HCT116 (cell line): Measurements from ENCODE around the gene SLCO6A1. TPM values are rescaled to one million over a fixed set of nuclear protein-coding genes. Genes with fewer than 3 reads are reported as not detected.

ENCODE experiments used
- ATAC-seq: fragments of 200-7000 bp; cut with Tn5 transposase; 2 replicates; pipeline ENCODE4 v1.9.1; 2020; ENCODE audit warnings: mild to moderate bottlenecking, moderate library complexity
- BruUV-seq: library from RNA; stranded (reverse); fragments of 400-500 nt; replicated peaks from 2 replicates; lab custom pipeline; 2021; lab: Mats Ljungman, UMichigan
- CTCF ChIA-PET: fragments of 300-600 bp; sonication (Branson Sonifier 250); formaldehyde crosslinking; loops from one replicate; lab custom pipeline; 2021; ENCODE audit warnings: antibody characterized with exemption; lab: Charles Lee
- POLR2A ChIA-PET: fragments of 300-600, 350-600 bp; sonication (Branson Sonifier 250); formaldehyde crosslinking; loops from one replicate; lab custom pipeline; 2021; ENCODE audit warnings: antibody characterized with exemption; lab: Charles Lee
- RAD21 ChIA-PET, 2 experiments: fragments of 300-600 bp; sonication (Branson Sonifier 250); formaldehyde crosslinking; loops; one replicate each; lab custom pipeline; 2023; ENCODE audit warnings: low total read pairs in 2 of 2; ENCODE audit not compliant: uncharacterized antibody in 2 of 2, unreplicated experiment in 2 of 2, low non-redundant PET in 1 of 2; lab: Charles Lee
- DNase-seq: peaks from one replicate; pipeline ENCODE4 v3.0.0-alpha.2; 2010; ENCODE audit warnings: low read depth, low spot score
- H2AFZ ChIP-seq: fragments of 200-600 bp; shearing (Covaris generic), sonication (generic); 2 replicates; pipeline ENCODE4 v1.6.1; 2017; ENCODE audit warnings: low read depth, mixed run types, mixed read lengths, antibody characterized with exemption, low read length; ENCODE audit not compliant: poor library complexity, severe bottlenecking
- H3K27ac ChIP-seq: 2 replicates; pipeline ENCODE4 v1.5.1; 2012; ENCODE audit warnings: low read depth, low read length
- H3K27me3 ChIP-seq: fragments of 200-600 bp; sonication (generic); 2 replicates; pipeline ENCODE4 v1.6.1; 2016; ENCODE audit warnings: mixed run types, low read length, mixed read lengths; ENCODE audit not compliant: insufficient read depth
- H3K36me3 ChIP-seq, 2 experiments: fragments of 200-500 bp in 1 of 2; fragments of 200-600 bp in 1 of 2; sonication (Bioruptor generic) in 1 of 2; sonication (generic) in 1 of 2; 2 replicates each; pipeline versions ENCODE4 v1.5.1 to v1.6.1; 2014 to 2016; ENCODE audit warnings: low read length in 2 of 2, inconsistent platforms in 1 of 2, mixed read lengths in 1 of 2, mixed run types in 1 of 2; ENCODE audit not compliant: insufficient read depth in 2 of 2, control insufficient read depth in 1 of 2
- H3K4me1 ChIP-seq, 2 experiments: fragments of 200-600 bp in 1 of 2; sonication (generic) in 1 of 2; 2 replicates each; pipeline versions ENCODE4 v1.5.1 to v1.6.1; 2012 to 2017; ENCODE audit warnings: low read length in 2 of 2, inconsistent platforms in 1 of 2, mild to moderate bottlenecking in 1 of 2, mixed read lengths in 1 of 2, mixed run types in 1 of 2, moderate library complexity in 1 of 2; ENCODE audit not compliant: insufficient read depth in 2 of 2, control insufficient read depth in 1 of 2
- H3K4me2 ChIP-seq: fragments of 200-600 bp; sonication (generic); 2 replicates; pipeline ENCODE4 v1.6.1; 2017; ENCODE audit warnings: mixed run types, low read length, mixed read lengths
- H3K4me3 ChIP-seq, 2 experiments: fragments of 200-600 bp in 1 of 2; sonication (generic) in 1 of 2; replicated peaks in 1 of 2; 2 replicates each; pipeline ENCODE4 v1.5.1; 2011 to 2016; ENCODE audit warnings: low read length in 2 of 2, control low read depth in 1 of 2, low read depth in 1 of 2, mild to moderate bottlenecking in 1 of 2, mixed read lengths in 1 of 2, mixed run types in 1 of 2
- H3K79me2 ChIP-seq: fragments of 200-600 bp; sonication (generic); 2 replicates; pipeline ENCODE4 v1.6.1; 2017; ENCODE audit warnings: mild to moderate bottlenecking, mixed run types, low read length, moderate library complexity, mixed read lengths; ENCODE audit not compliant: insufficient read depth
- H3K9ac ChIP-seq: fragments of 200-600 bp; sonication (generic); 2 replicates; pipeline ENCODE4 v1.6.1; 2016; ENCODE audit warnings: low read length, mixed read lengths
- H3K9me2 ChIP-seq: fragments of 200-600 bp; sonication (generic), shearing (Covaris generic); 2 replicates; pipeline ENCODE4 v1.6.1; 2017; ENCODE audit warnings: mixed run types, mild to moderate bottlenecking, moderate library complexity; ENCODE audit not compliant: insufficient read depth
- H3K9me3 ChIP-seq, 2 experiments: fragments of 200-500 bp in 1 of 2; fragments of 200-600 bp in 1 of 2; sonication (Bioruptor generic) in 1 of 2; sonication (generic) in 1 of 2; 2 replicates each; pipeline ENCODE4 v1.6.1; 2014 to 2017; ENCODE audit warnings: low read length in 2 of 2, mixed read lengths in 2 of 2, inconsistent platforms in 1 of 2, low read depth in 1 of 2, mild to moderate bottlenecking in 1 of 2, mixed run types in 1 of 2, moderate library complexity in 1 of 2; ENCODE audit not compliant: control insufficient read depth in 1 of 2, insufficient read depth in 1 of 2
- H4K20me1 ChIP-seq: fragments of 200-600 bp; sonication (generic), shearing (Covaris generic); 2 replicates; pipeline ENCODE4 v1.6.1; 2017; ENCODE audit warnings: mixed run types, mild to moderate bottlenecking, moderate library complexity; ENCODE audit not compliant: insufficient read depth
- ATF3 ChIP-seq: IDR thresholded peaks from 2 replicates; pipeline ENCODE4 v1.6.1; 2012
- CBX3 ChIP-seq: IDR thresholded peaks from 2 replicates; pipeline ENCODE4 v1.6.1; 2012; ENCODE audit warnings: low read depth
- EGR1 ChIP-seq: IDR thresholded peaks from 2 replicates; pipeline ENCODE4 v1.6.1; 2012; ENCODE audit warnings: low read depth
- ELF1 ChIP-seq: IDR thresholded peaks from 2 replicates; pipeline ENCODE4 v1.6.1; 2012; ENCODE audit warnings: low read depth, borderline replicate concordance
- EZH2 ChIP-seq: fragments of 200-600 bp; sonication (generic); IDR thresholded peaks from 2 replicates; pipeline ENCODE4 v1.6.1; 2017; ENCODE audit warnings: antibody characterized with exemption, mixed run types
- EZH2phosphoT487 ChIP-seq: fragments of 200-600 bp; IDR thresholded peaks from 2 replicates; pipeline ENCODE4 v1.6.1; 2018; ENCODE audit warnings: antibody characterized with exemption, borderline replicate concordance
- FOSL1 ChIP-seq: IDR thresholded peaks from 2 replicates; pipeline ENCODE4 v1.6.1; 2012; ENCODE audit warnings: low read depth
- MAX ChIP-seq: IDR thresholded peaks from 2 replicates; pipeline ENCODE4 v1.6.1; 2012
- POLR2AphosphoS5 ChIP-seq: IDR thresholded peaks from 2 replicates; pipeline ENCODE4 v1.6.1; 2011; ENCODE audit warnings: mild to moderate bottlenecking, low read depth, low read length, moderate library complexity
- RAD21 ChIP-seq: IDR thresholded peaks from 2 replicates; pipeline ENCODE4 v1.6.1; 2012; ENCODE audit warnings: low read depth, mild to moderate bottlenecking
- SIN3A ChIP-seq: IDR thresholded peaks from 2 replicates; pipeline ENCODE4 v1.6.1; 2012; ENCODE audit warnings: low read depth
- TCF7L2 ChIP-seq: IDR thresholded peaks from 2 replicates; pipeline ENCODE4 v1.7.0; 2011; ENCODE audit warnings: borderline replicate concordance, inconsistent platforms; ENCODE audit not compliant: insufficient read depth, insufficient read length; ENCODE audit errors: extremely low read depth
- YY1 ChIP-seq: IDR thresholded peaks from 2 replicates; pipeline ENCODE4 v1.6.1; 2011; ENCODE audit warnings: low read length, low read depth, moderate library complexity, mild to moderate bottlenecking; ENCODE audit not compliant: insufficient replicate concordance; ENCODE audit errors: extremely low read depth
- ZNF274 ChIP-seq: fragments of 200-500 bp; sonication (Bioruptor generic); IDR thresholded peaks from 2 replicates; pipeline ENCODE4 v1.6.1; 2014; ENCODE audit warnings: mild to moderate bottlenecking, low read depth, low read length, inconsistent platforms
- intact Hi-C: fragments of 100-400 bp; cut with micrococcal nuclease; formaldehyde crosslinking; loops from 2 replicates; pipeline ENCODE4 v1.10.0; 2022
- total RNA-seq: library from RNA; stranded (reverse); gene quantifications from one replicate; pipeline ENCODE4 v1.2.1, GENCODE V29; 2021; ENCODE audit not compliant: unreplicated experiment

SLCO6A1 gene
- total RNA-seq, 1 experiment from 2014 or later, result 0.69 TPM

- H3K27ac ChIP-seq, result no peak overlapping the region
- H3K9me2 ChIP-seq, result no peaks in the 10 kb centered on the region
- no peaks in the 10 kb centered on the region for H3K4me1 ChIP-seq
- intact Hi-C loops, result no loop called here
- no peak for DNase-seq
- POLR2A ChIA-PET, result no interaction called here
- no peaks in the 10 kb centered on the region for H3K9me3 ChIP-seq
- no peaks in the 10 kb centered on the region for H3K27me3 ChIP-seq
- no TSS peak for BruUV-seq
- H3K9ac ChIP-seq, result no peak overlapping the region
- H3K4me2 ChIP-seq, result no peak overlapping the region
- RAD21 ChIA-PET, result no interaction called here
- ATAC-seq, result no peak
- no peak overlapping the region for H3K4me3 ChIP-seq
- H3K36me3 ChIP-seq, result no peaks in the 10 kb centered on the region
- CTCF ChIA-PET, result no interaction called here
- no peak overlapping the region for H2AFZ ChIP-seq
- no peak for TF ChIP-seq RAD21
- TF ChIP-seq CBX3, result no peak
- no peak for TF ChIP-seq ATF3
- no peak for TF ChIP-seq ELF1
- TF ChIP-seq FOSL1, result no peak
- TF ChIP-seq POLR2AphosphoS5, result no peak
- TF ChIP-seq, all 23 proteins: peak for 0
- Histone ChIP-seq H3K79me2 (no peaks in the 10 kb centered on the region), H4K20me1 (no peaks in the 10 kb centered on the region)
Observed at GRCh38 chr5:102375876-102376275, 122.9 kb downstream of the SLCO6A1 start.

GRCh38 chr5:102375272-102375671 lies 123.5 kb downstream of the SLCO6A1 start:
- DNase-seq (no peak), ATAC-seq (no peak)
- H3K9me2 ChIP-seq, result no peaks in the 10 kb centered on the region
- H3K27me3 ChIP-seq, result no peaks in the 10 kb centered on the region
- H3K79me2 ChIP-seq, result no peaks in the 10 kb centered on the region
- no peak overlapping the region for H3K4me2 ChIP-seq
- no peaks in the 10 kb centered on the region for H3K4me1 ChIP-seq
- no peak overlapping the region for H3K9ac ChIP-seq
- no TSS peak for BruUV-seq
- intact Hi-C loops, result no loop called here
- RAD21 ChIA-PET, result no interaction called here
- no peak overlapping the region for H3K4me3 ChIP-seq
- TF ChIP-seq EGR1 (no peak), ZNF274 (no peak), EZH2phosphoT487 (no peak), SIN3A (no peak), EZH2 (no peak), TCF7L2 (no peak), CBX3 (no peak), MAX (no peak), YY1 (no peak), ELF1 (no peak)
- TF ChIP-seq, all 23 proteins: peak for 0
- POLR2A ChIA-PET, result no interaction called here
- Histone ChIP-seq H2AFZ (no peak overlapping the region), H3K36me3 (no peaks in the 10 kb centered on the region), H3K27ac (no peak overlapping the region), H3K9me3 (no peaks in the 10 kb centered on the region), H4K20me1 (no peaks in the 10 kb centered on the region)
- CTCF ChIA-PET, result no interaction called here
